IMR-90 (cell line): ENCODE results near the gene MAP2. TPM values are rescaled to one million over a fixed set of nuclear protein-coding genes. Genes with fewer than 3 reads are reported as not detected.

Source experiments
- ATAC-seq: fragments of 200-7000 bp; cut with Tn5 transposase; 2 replicates; pipeline ENCODE4 v1.9.1; 2020; ENCODE audit warnings: low read depth, mild to moderate bottlenecking, moderate library complexity
- BruUV-seq: library from RNA; stranded (reverse); fragments of 400-500 nt; replicated peaks from 2 replicates; lab custom pipeline; 2021; lab: Mats Ljungman, UMichigan
- CTCF ChIA-PET: fragments of 300-600 bp; formaldehyde crosslinking; extraction: SDS; loops from one replicate; lab custom pipeline; 2021; ENCODE audit warnings: antibody characterized with exemption; lab: Yijun Ruan, JAX
- POLR2A ChIA-PET: fragments of 300-600 bp; sonication (Branson Sonifier 250); formaldehyde crosslinking; loops from one replicate; lab custom pipeline; 2022; ENCODE audit warnings: antibody characterized with exemption; ENCODE audit not compliant: unreplicated experiment; lab: Charles Lee
- DNase-seq: peaks from one replicate; pipeline ENCODE4 v3.0.0; 2013
- H2AFZ ChIP-seq: replicated peaks from 2 replicates; pipeline ENCODE3; 2013; ENCODE audit warnings: low read length, mild to moderate bottlenecking; ENCODE audit not compliant: poor library complexity
- H2AK5ac ChIP-seq: 2 replicates; pipeline ENCODE4 v1.6.1; 2013; ENCODE audit warnings: low read depth, low read length, inconsistent platforms
- H2AK9ac ChIP-seq: replicated peaks from 2 replicates; pipeline ENCODE3; 2013; ENCODE audit warnings: mild to moderate bottlenecking, low read depth, low read length, moderate library complexity; ENCODE audit not compliant: poor library complexity
- H2BK120ac ChIP-seq: 2 replicates; pipeline ENCODE4 v1.6.1; 2013; ENCODE audit warnings: low read depth, low read length, inconsistent platforms
- H2BK15ac ChIP-seq: 3 replicates; pipeline ENCODE4 v1.6.1; 2013; ENCODE audit warnings: low read depth, low read length, inconsistent platforms
- H2BK20ac ChIP-seq: 2 replicates; pipeline ENCODE4 v1.6.1; 2013; ENCODE audit warnings: low read depth, mild to moderate bottlenecking, inconsistent platforms, low read length, moderate library complexity
- H2BK5ac ChIP-seq: 2 replicates; pipeline ENCODE4 v1.6.1; 2013; ENCODE audit warnings: mild to moderate bottlenecking, low read depth, low read length, inconsistent platforms; ENCODE audit not compliant: poor library complexity, severe bottlenecking
- H3K14ac ChIP-seq: replicated peaks from 2 replicates; pipeline ENCODE4 v1.6.1; 2013; ENCODE audit warnings: low read depth, low read length, inconsistent platforms
- H3K18ac ChIP-seq: 2 replicates; pipeline ENCODE4 v1.6.1; 2013; ENCODE audit warnings: low read depth, low read length, control low read depth
- H3K23ac ChIP-seq: 2 replicates; pipeline ENCODE4 v1.6.1; 2013; ENCODE audit warnings: low read depth, low read length, inconsistent platforms
- H3K27ac ChIP-seq: 2 replicates; pipeline ENCODE4 v1.5.1; 2013; ENCODE audit warnings: mild to moderate bottlenecking, control low read depth, low read length; ENCODE audit not compliant: insufficient read depth
- H3K27me3 ChIP-seq: 2 replicates; pipeline ENCODE4 v1.6.1; 2013; ENCODE audit warnings: low read length; ENCODE audit not compliant: control insufficient read depth, insufficient read depth
- H3K36me3 ChIP-seq: 2 replicates; pipeline ENCODE4 v1.6.1; 2013; ENCODE audit warnings: low read length, mixed read lengths; ENCODE audit not compliant: control insufficient read depth, insufficient read depth
- H3K4ac ChIP-seq: 2 replicates; pipeline ENCODE4 v1.6.1; 2013; ENCODE audit warnings: low read depth, low read length, inconsistent platforms
- H3K4me1 ChIP-seq: 2 replicates; pipeline ENCODE4 v1.6.1; 2013; ENCODE audit warnings: low read length, mixed read lengths; ENCODE audit not compliant: control insufficient read depth, insufficient read depth
- H3K4me2 ChIP-seq: 2 replicates; pipeline ENCODE4 v1.6.1; 2013; ENCODE audit warnings: low read depth, mild to moderate bottlenecking, control low read depth, low read length, moderate library complexity
- H3K4me3 ChIP-seq: 2 replicates; pipeline ENCODE4 v1.5.1; 2013; ENCODE audit warnings: low read depth, mild to moderate bottlenecking, control low read depth, low read length, moderate library complexity; ENCODE audit not compliant: insufficient read depth
- H3K56ac ChIP-seq: 2 replicates; pipeline ENCODE4 v1.6.1; 2013; ENCODE audit warnings: low read length, inconsistent platforms; ENCODE audit not compliant: insufficient read depth; ENCODE audit errors: extremely low read depth
- H3K79me1 ChIP-seq, 2 experiments: 2 replicates each; pipeline ENCODE4 v1.6.1; 2013; ENCODE audit warnings: low read length in 2 of 2, inconsistent platforms in 1 of 2, low read depth in 1 of 2
- H3K9ac ChIP-seq: 2 replicates; pipeline ENCODE4 v1.6.1; 2013; ENCODE audit warnings: low read depth, low read length, control low read depth
- H3K9me1 ChIP-seq: 2 replicates; pipeline ENCODE4 v1.6.1; 2013; ENCODE audit warnings: low read length, inconsistent platforms; ENCODE audit not compliant: insufficient read depth
- H3K9me3 ChIP-seq: 2 replicates; pipeline ENCODE4 v1.6.1; 2013; ENCODE audit warnings: low read length; ENCODE audit not compliant: control insufficient read depth, insufficient read depth
- H4K20me1 ChIP-seq: 2 replicates; pipeline ENCODE4 v1.6.1; 2013; ENCODE audit warnings: low read length, inconsistent platforms; ENCODE audit not compliant: insufficient read depth
- H4K5ac ChIP-seq: 2 replicates; pipeline ENCODE4 v1.6.1; 2013; ENCODE audit warnings: mild to moderate bottlenecking, low read depth, low read length, control low read depth
- H4K8ac ChIP-seq, 2 experiments: 2 replicates each; pipeline ENCODE4 v1.6.1; 2013; ENCODE audit warnings: low read depth in 2 of 2, low read length in 2 of 2, control low read depth in 1 of 2, inconsistent platforms in 1 of 2
- H4K91ac ChIP-seq: 2 replicates; pipeline ENCODE4 v1.6.1; 2013; ENCODE audit warnings: low read depth, low read length, inconsistent platforms; ENCODE audit not compliant: insufficient read depth
- BHLHE40 ChIP-seq: fragments of 150-350 bp; IDR thresholded peaks from 2 replicates; pipeline ENCODE4 v1.6.1; 2016; ENCODE audit warnings: mild to moderate bottlenecking, low read depth, low read length
- CEBPB ChIP-seq: IDR thresholded peaks from 2 replicates; pipeline ENCODE4 v1.6.1; 2012; ENCODE audit warnings: low read depth, low read length, improper control_type of control experiment
- CHD1 ChIP-seq: IDR thresholded peaks from 2 replicates; pipeline ENCODE4 v1.6.1; 2012; ENCODE audit warnings: low read depth, low read length, improper control_type of control experiment
- FOS ChIP-seq: fragments of 150-350 bp; IDR thresholded peaks from 2 replicates; pipeline ENCODE4 v1.6.1; 2016; ENCODE audit warnings: low read depth, low read length
- MAFK ChIP-seq: IDR thresholded peaks from 2 replicates; pipeline ENCODE4 v1.6.1; 2012; ENCODE audit warnings: low read depth, low read length, improper control_type of control experiment
- MAZ ChIP-seq: IDR thresholded peaks from 2 replicates; pipeline ENCODE4 v1.6.1; 2012; ENCODE audit warnings: low read depth, mild to moderate bottlenecking, low read length, improper control_type of control experiment, moderate library complexity, borderline replicate concordance
- MXI1 ChIP-seq: IDR thresholded peaks from 2 replicates; pipeline ENCODE4 v1.6.1; 2012; ENCODE audit warnings: low read depth, mild to moderate bottlenecking, low read length, moderate library complexity, borderline replicate concordance
- NFE2L2 ChIP-seq: fragments of 150-350 bp; IDR thresholded peaks from 2 replicates; pipeline ENCODE4 v1.6.1; 2016; ENCODE audit warnings: low read depth, mild to moderate bottlenecking, low read length
- POLR2A ChIP-seq: IDR thresholded peaks from 2 replicates; pipeline ENCODE4 v1.6.1; 2012; ENCODE audit warnings: mild to moderate bottlenecking, low read depth, low read length
- RAD21 ChIP-seq: IDR thresholded peaks from 2 replicates; pipeline ENCODE4 v1.6.1; 2012; ENCODE audit warnings: low read length, improper control_type of control experiment
- RCOR1 ChIP-seq: IDR thresholded peaks from 2 replicates; pipeline ENCODE4 v1.6.1; 2012; ENCODE audit warnings: mild to moderate bottlenecking, low read length, improper control_type of control experiment; ENCODE audit not compliant: insufficient replicate concordance
- RFX5 ChIP-seq: IDR thresholded peaks from 2 replicates; pipeline ENCODE4 v1.8.0; 2012; ENCODE audit warnings: low read depth, mild to moderate bottlenecking, low read length, moderate library complexity
- SMC3 ChIP-seq: fragments of 150-350 bp; IDR thresholded peaks from 2 replicates; pipeline ENCODE4 v1.6.1; 2016; ENCODE audit warnings: low read depth, mild to moderate bottlenecking, antibody characterized with exemption, low read length, moderate library complexity
- WGBS, 2 experiments: methylation state at CpG; one replicate each; pipeline versions ENCODE4 v1.1.5 to v1.1.7; 2013; ENCODE audit warnings: missing lambda C conversion rate in 2 of 2; ENCODE audit not compliant: insufficient read length in 1 of 2; ENCODE audit errors: extremely low coverage in 2 of 2; 5-methylcytosine and 5-hydroxymethylcytosine counted together
- dilution Hi-C: fragments of 300-500 bp; cut with HindIII; formaldehyde crosslinking; loops from one replicate; pipeline ENCODE4 v1.14.3; 2018; ENCODE audit warnings: low sequenced_read_pairs; ENCODE audit not compliant: unreplicated experiment
- in situ Hi-C: fragments of 300-500 bp; cut with MboI; formaldehyde crosslinking; loops from 3 replicates; pipeline ENCODE4 v1.14.3; 2019; ENCODE audit warnings: low sequenced_read_pairs, inconsistent platforms, mixed read lengths
- intact Hi-C: fragments of 100-400 bp; cut with micrococcal nuclease; formaldehyde crosslinking; loops from 2 replicates; pipeline ENCODE4 v1.10.0; 2022
- polyA plus RNA-seq, 3 experiments: library from polyadenylated mRNA; depleted of rRNA; stranded (reverse); fragments of >200 nt; gene quantifications; 2 replicates each; pipeline ENCODE4 v1.2.3, GENCODE V29; 2012; ENCODE audit warnings: low replicate concordance in 1 of 3
- total RNA-seq: library from RNA; depleted of rRNA; stranded (reverse); fragments of >200 nt; gene quantifications from 2 replicates; pipeline ENCODE4 v1.2.3, GENCODE V29; 2012
- TF ChIP-seq, protein P1 (sequence below): fragments of 150-350 bp; IDR thresholded peaks from 2 replicates; pipeline ENCODE4 v1.6.1; 2017; ENCODE audit warnings: mild to moderate bottlenecking, antibody characterized with exemption, low read length, low read depth
- TF ChIP-seq, protein P2 (sequence below): conservative IDR thresholded peaks from 2 replicates; pipeline ENCODE4 v1.5.1; 2012; ENCODE audit warnings: mild to moderate bottlenecking, low read depth, low read length, improper control_type of control experiment
- TF ChIP-seq, protein P3 (sequence below): fragments of 150-350 bp; IDR thresholded peaks from 2 replicates; pipeline ENCODE4 v1.6.1; 2016; ENCODE audit warnings: low read depth, mild to moderate bottlenecking, low read length, moderate library complexity, borderline replicate concordance

MAP2 gene
- total and polyA plus RNA-seq, 2 of the 4 experiments (the other 2 are of a cell fraction) = 0.29 to 0.36 TPM

DNA sequence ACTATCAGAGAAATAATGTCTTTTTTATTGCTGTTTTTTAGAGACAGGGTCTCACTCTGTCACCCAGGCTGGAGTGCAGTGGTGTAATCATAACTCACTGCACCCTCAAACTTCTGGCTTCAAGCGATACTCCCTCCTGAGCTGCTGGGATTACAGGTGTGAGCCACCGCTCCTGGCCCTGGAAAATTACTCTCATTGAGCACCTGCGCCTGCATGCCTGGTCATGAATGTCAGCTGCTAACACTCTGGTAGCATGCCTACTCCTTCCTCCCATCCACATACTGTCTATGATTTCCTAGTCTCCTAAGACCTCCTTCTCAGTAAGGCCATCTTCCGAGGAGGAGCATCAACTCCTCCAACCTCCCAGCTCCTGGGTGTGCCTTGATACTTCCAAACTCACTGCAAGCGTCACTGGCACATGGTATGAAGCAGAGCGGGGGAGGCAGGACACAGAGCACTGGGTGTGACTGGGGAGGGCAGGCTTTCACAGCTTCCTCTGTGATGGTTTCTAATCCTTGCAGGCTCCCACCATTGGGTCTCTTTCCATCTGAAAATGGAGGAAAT lies 1.6 kb upstream of the MAP2 start:
- no peak overlapping the region for H2BK20ac ChIP-seq
- no peak overlapping the region for H3K18ac ChIP-seq
- no peak overlapping the region for H2BK15ac ChIP-seq
- no peaks in the 10 kb centered on the region for H3K9me3 ChIP-seq
- no peak for ATAC-seq
- H3K9me1 ChIP-seq = no peaks in the 10 kb centered on the region
- no peak overlapping the region for H3K4me2 ChIP-seq
- TF ChIP-seq MAZ (no peak), MAFK (no peak), BHLHE40 (no peak), RCOR1 (no peak), RFX5 (no peak), CHD1 (no peak), MXI1 (no peak), CEBPB (no peak), NFE2L2 (no peak), FOS (no peak), RAD21 (no peak), SMC3 (no peak), POLR2A (no peak)
- TF ChIP-seq, protein P1, sequence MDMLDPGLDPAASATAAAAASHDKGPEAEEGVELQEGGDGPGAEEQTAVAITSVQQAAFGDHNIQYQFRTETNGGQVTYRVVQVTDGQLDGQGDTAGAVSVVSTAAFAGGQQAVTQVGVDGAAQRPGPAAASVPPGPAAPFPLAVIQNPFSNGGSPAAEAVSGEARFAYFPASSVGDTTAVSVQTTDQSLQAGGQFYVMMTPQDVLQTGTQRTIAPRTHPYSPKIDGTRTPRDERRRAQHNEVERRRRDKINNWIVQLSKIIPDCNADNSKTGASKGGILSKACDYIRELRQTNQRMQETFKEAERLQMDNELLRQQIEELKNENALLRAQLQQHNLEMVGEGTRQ = no peak
- TF ChIP-seq, protein P2, sequence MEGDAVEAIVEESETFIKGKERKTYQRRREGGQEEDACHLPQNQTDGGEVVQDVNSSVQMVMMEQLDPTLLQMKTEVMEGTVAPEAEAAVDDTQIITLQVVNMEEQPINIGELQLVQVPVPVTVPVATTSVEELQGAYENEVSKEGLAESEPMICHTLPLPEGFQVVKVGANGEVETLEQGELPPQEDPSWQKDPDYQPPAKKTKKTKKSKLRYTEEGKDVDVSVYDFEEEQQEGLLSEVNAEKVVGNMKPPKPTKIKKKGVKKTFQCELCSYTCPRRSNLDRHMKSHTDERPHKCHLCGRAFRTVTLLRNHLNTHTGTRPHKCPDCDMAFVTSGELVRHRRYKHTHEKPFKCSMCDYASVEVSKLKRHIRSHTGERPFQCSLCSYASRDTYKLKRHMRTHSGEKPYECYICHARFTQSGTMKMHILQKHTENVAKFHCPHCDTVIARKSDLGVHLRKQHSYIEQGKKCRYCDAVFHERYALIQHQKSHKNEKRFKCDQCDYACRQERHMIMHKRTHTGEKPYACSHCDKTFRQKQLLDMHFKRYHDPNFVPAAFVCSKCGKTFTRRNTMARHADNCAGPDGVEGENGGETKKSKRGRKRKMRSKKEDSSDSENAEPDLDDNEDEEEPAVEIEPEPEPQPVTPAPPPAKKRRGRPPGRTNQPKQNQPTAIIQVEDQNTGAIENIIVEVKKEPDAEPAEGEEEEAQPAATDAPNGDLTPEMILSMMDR = no peak
- TF ChIP-seq, protein P3, sequence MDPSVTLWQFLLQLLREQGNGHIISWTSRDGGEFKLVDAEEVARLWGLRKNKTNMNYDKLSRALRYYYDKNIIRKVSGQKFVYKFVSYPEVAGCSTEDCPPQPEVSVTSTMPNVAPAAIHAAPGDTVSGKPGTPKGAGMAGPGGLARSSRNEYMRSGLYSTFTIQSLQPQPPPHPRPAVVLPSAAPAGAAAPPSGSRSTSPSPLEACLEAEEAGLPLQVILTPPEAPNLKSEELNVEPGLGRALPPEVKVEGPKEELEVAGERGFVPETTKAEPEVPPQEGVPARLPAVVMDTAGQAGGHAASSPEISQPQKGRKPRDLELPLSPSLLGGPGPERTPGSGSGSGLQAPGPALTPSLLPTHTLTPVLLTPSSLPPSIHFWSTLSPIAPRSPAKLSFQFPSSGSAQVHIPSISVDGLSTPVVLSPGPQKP = no peak
- no peak overlapping the region for H4K8ac ChIP-seq
- no peaks in the 10 kb centered on the region for H4K20me1 ChIP-seq
- 90% methylated on average over 2 of the region's 6 CpGs; no CpG with 5 or more reads in 1 of the 2 experiments for WGBS, 2 experiments
- dilution Hi-C loops (no loop called here), intact Hi-C loops (no loop called here), in situ Hi-C loops (no loop called here)
- no peak overlapping the region for H3K56ac ChIP-seq
- no peak overlapping the region for H2BK5ac ChIP-seq
- H3K79me1 ChIP-seq = no peaks in the 10 kb centered on the region
- no peak overlapping the region for H3K4me3 ChIP-seq
- no peaks in the 10 kb centered on the region for H3K27me3 ChIP-seq
- ChIA-PET CTCF (interaction anchor here (1.4 to 1.9 kb wide), 2 partner anchors 88 to 123 kb away, joined by 4 to 6 read pairs; no protein-coding TSS in a partner anchor), POLR2A (no interaction called here)
- peaks cover 3% of the 10 kb centered on the region; the same call in 1 of the 2 replicates for H3K4me1 ChIP-seq
- no peak overlapping the region for H2AK9ac ChIP-seq
- no peak overlapping the region for H2AFZ ChIP-seq
- no peak overlapping the region for H3K14ac ChIP-seq
- H4K5ac ChIP-seq = no peak overlapping the region
- DNase-seq = no peak
- H3K9ac ChIP-seq = no peak overlapping the region
- BruUV-seq = no TSS peak
- no peak overlapping the region for H3K27ac ChIP-seq
- no peak overlapping the region for H2AK5ac ChIP-seq
- no peak overlapping the region for H3K23ac ChIP-seq
- no peak overlapping the region for H3K4ac ChIP-seq
- no peak overlapping the region for H4K91ac ChIP-seq
- no peak overlapping the region for H2BK120ac ChIP-seq
- no peaks in the 10 kb centered on the region for H3K36me3 ChIP-seq
